Activated naive CD4-positive, alpha-beta T cell treated with anti-CD3 and anti-CD28 coated beads, Interleukin-2, amount 50 U/mL, for 72 hours (primary cell): Measurements from ENCODE around the gene DBR1. TPM values are rescaled to one million over a fixed set of nuclear protein-coding genes. Genes with fewer than 3 reads are reported as not detected.
A peak's percentile ranks its signal among the peaks of the same experiment; 100 is the strongest.

Source experiments
- ATAC-seq, 2 donors: fragments of 150-1000 bp; cut with Tn5 transposase; 2 replicates each; pipeline ENCODE4 v1.10.0; 2021; ENCODE audit warnings: mild to moderate bottlenecking in 2 of 2, moderate library complexity in 2 of 2
- DNase-seq, 2 donors: peaks; one replicate each; pipeline ENCODE4 v3.0.0; 2021 to 2022; ENCODE audit warnings: low spot score in 2 of 2
- H3K27ac Mint-ChIP-seq, 2 donors: one replicate each; pipeline ENCODE4 v1.8.0; 2022; ENCODE audit warnings: mild to moderate bottlenecking in 2 of 2, mixed read lengths in 2 of 2
- H3K36me3 Mint-ChIP-seq, 2 donors: one replicate each; pipeline ENCODE4 v1.8.0; 2022; ENCODE audit warnings: mixed read lengths in 2 of 2
- H3K9me3 Mint-ChIP-seq, 2 donors: one replicate each; pipeline ENCODE4 v1.8.0; 2022; ENCODE audit warnings: mixed read lengths in 2 of 2
- total RNA-seq, 2 donors: library from RNA; stranded (reverse); gene quantifications; one replicate each; pipeline ENCODE4 v1.2.3, GENCODE V29; 2022

The DBR1 gene
- total RNA-seq: 10 to 100 TPM; 22.0 to 29.2 TPM

GRCh38 chr3:138174421-138175131, at the start of gene DBR1:
DBR1 (minus strand) TSS chr3:138174921; CDS start chr3:138174795, 126 bp downstream.
- peak; percentile 76 to 80 for DNase-seq
- H3K27ac Mint-ChIP-seq: peak within 1 kb of the TSS; percentile 92 to 96
- no peaks in the 10 kb centered on the region for H3K9me3 Mint-ChIP-seq
- peaks cover 14 to 37% of the 10 kb centered on the region in 2 donors for H3K36me3 Mint-ChIP-seq
- ATAC-seq: peak; percentile 83 to 92

- H3K9me3 Mint-ChIP-seq: no peaks in the 10 kb centered on the region
- DNase-seq (no peak), ATAC-seq (peak in 1 of 2 donors; percentile 35)
- peak overlapping the region in 1 of 2 donors; percentile 10 for H3K27ac Mint-ChIP-seq
- H3K36me3 Mint-ChIP-seq: peaks cover 0 to 24% of the 10 kb centered on the region in 2 donors
Measured at GRCh38 chr3:138222942-138223287, 48.2 kb upstream of the DBR1 start.

GRCh38 chr3:138222131-138222941, 47.6 kb upstream of the DBR1 start:
- peaks cover 0 to 20% of the 10 kb centered on the region in 2 donors for H3K36me3 Mint-ChIP-seq
- peak overlapping the region in 1 of 2 donors; percentile 10 for H3K27ac Mint-ChIP-seq
- ATAC-seq (no peak), DNase-seq (no peak)
- no peaks in the 10 kb centered on the region for H3K9me3 Mint-ChIP-seq

- DNase-seq (no peak), ATAC-seq (no peak)
- Mint-ChIP-seq H3K27ac (no peak overlapping the region), H3K36me3 (peaks cover 0 to 20% of the 10 kb centered on the region in 2 donors), H3K9me3 (no peaks in the 10 kb centered on the region)
Measured at GRCh38 chr3:138220788-138221187, 46.1 kb upstream of the DBR1 start.

- DNase-seq (no peak), ATAC-seq (no peak)
- Mint-ChIP-seq H3K9me3 (no peaks in the 10 kb centered on the region), H3K27ac (no peak overlapping the region), H3K36me3 (peaks cover 0 to 20% of the 10 kb centered on the region in 2 donors)
Measured at GRCh38 chr3:138220242-138220641, 45.5 kb upstream of the DBR1 start.

- Mint-ChIP-seq H3K36me3 (peaks cover 0 to 13% of the 10 kb centered on the region in 2 donors), H3K9me3 (no peaks in the 10 kb centered on the region), H3K27ac (peak overlapping the region in 1 of 2 donors; percentile 20)
- DNase-seq (no peak), ATAC-seq (peak; percentile 82 to 98)
Measured at GRCh38 chr3:138219255-138219654, 44.5 kb upstream of the DBR1 start.

GRCh38 chr3:138213398-138214085, 38.8 kb upstream of the DBR1 start:
- DNase-seq (no peak), ATAC-seq (no peak)
- no peaks in the 10 kb centered on the region for H3K9me3 Mint-ChIP-seq
- H3K36me3 Mint-ChIP-seq: peaks cover 0 to 7% of the 10 kb centered on the region in 2 donors
- no peak overlapping the region for H3K27ac Mint-ChIP-seq

- Mint-ChIP-seq H3K27ac (no peak overlapping the region), H3K36me3 (peaks cover 0 to 16% of the 10 kb centered on the region in 2 donors), H3K9me3 (no peaks in the 10 kb centered on the region)
- DNase-seq (no peak), ATAC-seq (no peak)
Measured at GRCh38 chr3:138210528-138210927, 35.8 kb upstream of the DBR1 start.

- Mint-ChIP-seq H3K36me3 (peaks cover 10 to 11% of the 10 kb centered on the region in 2 donors), H3K9me3 (no peaks in the 10 kb centered on the region), H3K27ac (no peak overlapping the region)
- no peak for ATAC-seq
- DNase-seq: no peak
Measured at GRCh38 chr3:138206196-138206595, 31.5 kb upstream of the DBR1 start.

GRCh38 chr3:138205527-138205926, 30.8 kb upstream of the DBR1 start:
- H3K27ac Mint-ChIP-seq: no peak overlapping the region
- no peaks in the 10 kb centered on the region for H3K9me3 Mint-ChIP-seq
- no peak for ATAC-seq
- DNase-seq: no peak
- H3K36me3 Mint-ChIP-seq: peaks cover 9 to 11% of the 10 kb centered on the region in 2 donors

GRCh38 chr3:138203938-138204337, 29.2 kb upstream of the DBR1 start:
- no peak overlapping the region for H3K27ac Mint-ChIP-seq
- no peaks in the 10 kb centered on the region for H3K9me3 Mint-ChIP-seq
- no peak for DNase-seq
- H3K36me3 Mint-ChIP-seq: peaks cover 9 to 11% of the 10 kb centered on the region in 2 donors
- no peak for ATAC-seq

- Mint-ChIP-seq H3K36me3 (peaks cover 9 to 11% of the 10 kb centered on the region in 2 donors), H3K9me3 (no peaks in the 10 kb centered on the region), H3K27ac (no peak overlapping the region)
- ATAC-seq (peak in 1 of 2 donors; percentile 74), DNase-seq (no peak)
Measured at GRCh38 chr3:138202945-138203701, 28.4 kb upstream of the DBR1 start.

- peaks cover 0 to 20% of the 10 kb centered on the region in 2 donors for H3K36me3 Mint-ChIP-seq
- no peak overlapping the region for H3K27ac Mint-ChIP-seq
- no peaks in the 10 kb centered on the region for H3K9me3 Mint-ChIP-seq
- ATAC-seq (no peak), DNase-seq (no peak)
Measured at GRCh38 chr3:138200424-138200823, 25.7 kb upstream of the DBR1 start.

- no peak for ATAC-seq
- H3K9me3 Mint-ChIP-seq: no peaks in the 10 kb centered on the region
- H3K27ac Mint-ChIP-seq: no peak overlapping the region
- peaks cover 0 to 21% of the 10 kb centered on the region in 2 donors for H3K36me3 Mint-ChIP-seq
- no peak for DNase-seq
Measured at GRCh38 chr3:138199851-138200250, 25.1 kb upstream of the DBR1 start.

- no peaks in the 10 kb centered on the region for H3K9me3 Mint-ChIP-seq
- DNase-seq (no peak), ATAC-seq (no peak)
- H3K27ac Mint-ChIP-seq: no peak overlapping the region
- H3K36me3 Mint-ChIP-seq: peaks cover 0 to 16% of the 10 kb centered on the region in 2 donors
Measured at GRCh38 chr3:138197524-138197923, 22.8 kb upstream of the DBR1 start.

GRCh38 chr3:138197058-138197457, 22.3 kb upstream of the DBR1 start:
- peaks cover 0 to 15% of the 10 kb centered on the region in 2 donors for H3K36me3 Mint-ChIP-seq
- no peak overlapping the region for H3K27ac Mint-ChIP-seq
- no peaks in the 10 kb centered on the region for H3K9me3 Mint-ChIP-seq
- DNase-seq (no peak), ATAC-seq (no peak)
